Mucosa of rectum (tissue), 2 donors: Measurements from ENCODE around the gene FAF2.

Experiments used
- H3K27ac ChIP-seq, 2 donors: one replicate each; pipeline ENCODE4 v1.7.0; 2013; ENCODE audit warnings: inconsistent platforms in 2 of 2, low read depth in 2 of 2, low read length in 2 of 2
- H3K27me3 ChIP-seq, 2 donors: one replicate each; pipeline ENCODE4 v1.7.0; 2013; ENCODE audit warnings: low read length in 2 of 2; ENCODE audit not compliant: control insufficient read depth in 2 of 2, insufficient read depth in 2 of 2
- H3K36me3 ChIP-seq, 2 donors: one replicate each; pipeline ENCODE4 v1.7.0; 2013; ENCODE audit warnings: low read length in 2 of 2; ENCODE audit not compliant: control insufficient read depth in 2 of 2, insufficient read depth in 2 of 2
- H3K4me1 ChIP-seq, 2 donors: one replicate each; pipeline ENCODE4 v1.7.0; 2013; ENCODE audit warnings: low read length in 2 of 2, mild to moderate bottlenecking in 1 of 2; ENCODE audit not compliant: control insufficient read depth in 2 of 2, insufficient read depth in 2 of 2
- H3K4me3 ChIP-seq, 2 donors: one replicate each; pipeline ENCODE4 v1.7.0; 2013; ENCODE audit warnings: low read length in 2 of 2
- H3K9ac ChIP-seq, 2 donors: one replicate each; pipeline ENCODE4 v1.7.0; 2013; ENCODE audit warnings: low read length in 2 of 2, low read depth in 1 of 2, mild to moderate bottlenecking in 1 of 2
- H3K9me3 ChIP-seq, 2 donors: one replicate each; pipeline ENCODE4 v1.7.0; 2013; ENCODE audit warnings: low read length in 2 of 2; ENCODE audit not compliant: control insufficient read depth in 2 of 2
- donor health status: healthy.
- donor health status: Normal muscosa, but diverticular disease.

Gene FAF2

GRCh38 chr5:176534640-176535039 lies 86.5 kb downstream of the FAF2 start:
- no peaks in the 10 kb centered on the region for H3K9me3 ChIP-seq
- H3K4me3 ChIP-seq: peak overlapping the region; percentile 93 to 98
- H3K27me3 ChIP-seq: no peaks in the 10 kb centered on the region
- H3K27ac ChIP-seq: peak overlapping the region; percentile 99 to 100
- peak overlapping the region; percentile 91 to 97 for H3K9ac ChIP-seq
- peaks cover 48 to 51% of the 10 kb centered on the region in 2 donors for H3K4me1 ChIP-seq
- H3K36me3 ChIP-seq: peaks cover 16 to 18% of the 10 kb centered on the region in 2 donors

- Histone ChIP-seq H3K27me3 (no peaks in the 10 kb centered on the region), H3K9ac (peak overlapping the region; percentile 91 to 97), H3K36me3 (peaks cover 14 to 17% of the 10 kb centered on the region in 2 donors), H3K9me3 (no peaks in the 10 kb centered on the region), H3K27ac (peak overlapping the region; percentile 99 to 100), H3K4me1 (peaks cover 48 to 49% of the 10 kb centered on the region in 2 donors), H3K4me3 (peak overlapping the region; percentile 93 to 98)
Observed at GRCh38 chr5:176535101-176535663, 87.0 kb downstream of the FAF2 start.

- Histone ChIP-seq H3K9me3 (no peaks in the 10 kb centered on the region), H3K4me3 (peak overlapping the region; percentile 93 to 98), H3K4me1 (peaks cover 46 to 48% of the 10 kb centered on the region in 2 donors), H3K27me3 (no peaks in the 10 kb centered on the region), H3K9ac (peak overlapping the region; percentile 91 to 97), H3K36me3 (peaks cover 10 to 14% of the 10 kb centered on the region in 2 donors), H3K27ac (peak overlapping the region; percentile 99 to 100)
Observed at GRCh38 chr5:176535664-176536131, 87.5 kb downstream of the FAF2 start.

- Histone ChIP-seq H3K9ac (peak overlapping the region; percentile 91 to 97), H3K36me3 (peaks cover 5 to 9% of the 10 kb centered on the region in 2 donors), H3K4me1 (peaks cover 47 to 49% of the 10 kb centered on the region in 2 donors), H3K27me3 (no peaks in the 10 kb centered on the region), H3K27ac (peak overlapping the region; percentile 99 to 100), H3K9me3 (no peaks in the 10 kb centered on the region), H3K4me3 (peak overlapping the region; percentile 93 to 98)
Observed at GRCh38 chr5:176536132-176536901, 88.1 kb downstream of the FAF2 start.

GRCh38 chr5:176536902-176537553 lies 88.8 kb downstream of the FAF2 start, which contains the start of gene RNF44:
TSS of gene RNF44 (minus strand) at chr5:176537402. CDS start at chr5:176532472, 4,930 bp downstream.
- Histone ChIP-seq H3K4me1 (peaks cover 52 to 56% of the 10 kb centered on the region in 2 donors), H3K4me3 (peak within 1 kb of the TSS; percentile 93 to 98), H3K9me3 (no peaks in the 10 kb centered on the region), H3K36me3 (peaks cover 0 to 3% of the 10 kb centered on the region in 2 donors), H3K27me3 (no peaks in the 10 kb centered on the region), H3K27ac (peak within 1 kb of the TSS; percentile 99 to 100), H3K9ac (peak within 1 kb of the TSS; percentile 91 to 98)

- H3K4me1 ChIP-seq: peaks cover 57% of the 10 kb centered on the region in 2 donors
- H3K9me3 ChIP-seq: no peaks in the 10 kb centered on the region
- H3K27me3 ChIP-seq: no peaks in the 10 kb centered on the region
- peaks cover 0 to 3% of the 10 kb centered on the region in 2 donors for H3K36me3 ChIP-seq
- peak overlapping the region; percentile 99 to 100 for H3K27ac ChIP-seq
- H3K4me3 ChIP-seq: peak overlapping the region; percentile 93 to 98
- H3K9ac ChIP-seq: peak overlapping the region; percentile 91 to 98
Observed at GRCh38 chr5:176537554-176538229, 89.5 kb downstream of the FAF2 start.

GRCh38 chr5:176538230-176538988 lies 90.2 kb downstream of the FAF2 start:
- Histone ChIP-seq H3K9ac (peak overlapping the region; percentile 74 to 91), H3K9me3 (no peaks in the 10 kb centered on the region), H3K27ac (peak overlapping the region; percentile 99 to 100), H3K27me3 (no peaks in the 10 kb centered on the region), H3K36me3 (peaks cover 0 to 3% of the 10 kb centered on the region in 2 donors), H3K4me1 (peaks cover 50 to 52% of the 10 kb centered on the region in 2 donors), H3K4me3 (peak overlapping the region; percentile 67 to 93)

GRCh38 chr5:176538989-176539384 lies 90.8 kb downstream of the FAF2 start:
- no peaks in the 10 kb centered on the region for H3K27me3 ChIP-seq
- H3K9me3 ChIP-seq: no peaks in the 10 kb centered on the region
- H3K27ac ChIP-seq: no peak overlapping the region
- peaks cover 0 to 3% of the 10 kb centered on the region in 2 donors for H3K36me3 ChIP-seq
- H3K9ac ChIP-seq: no peak overlapping the region
- H3K4me1 ChIP-seq: peaks cover 44 to 50% of the 10 kb centered on the region in 2 donors
- H3K4me3 ChIP-seq: no peak overlapping the region

GRCh38 chr5:176540476-176540899 lies 92.3 kb downstream of the FAF2 start:
- H3K27me3 ChIP-seq: no peaks in the 10 kb centered on the region
- peak overlapping the region in 1 of 2 donors; percentile 32 for H3K9ac ChIP-seq
- H3K36me3 ChIP-seq: no peaks in the 10 kb centered on the region

More at GRCh38 chr5:176540476-176540899, 92.3 kb downstream of the FAF2 start:
- Histone ChIP-seq H3K4me3 (no peak overlapping the region), H3K27ac (no peak overlapping the region), H3K4me1 (peaks cover 32 to 38% of the 10 kb centered on the region in 2 donors), H3K9me3 (no peaks in the 10 kb centered on the region)
